NB4 (cell line): Measurements from ENCODE around the gene DMKN.

Experiments
- CTCF ChIP-seq: IDR thresholded peaks from one replicate; pipeline ENCODE4 v1.5.1; 2012; ENCODE audit warnings: low read depth, low read length
- POLR2A ChIP-seq: IDR thresholded peaks from 2 replicates; pipeline ENCODE4 v1.6.1; 2011; ENCODE audit warnings: mild to moderate bottlenecking; ENCODE audit not compliant: insufficient read length; ENCODE audit errors: extremely low read depth

DNA sequence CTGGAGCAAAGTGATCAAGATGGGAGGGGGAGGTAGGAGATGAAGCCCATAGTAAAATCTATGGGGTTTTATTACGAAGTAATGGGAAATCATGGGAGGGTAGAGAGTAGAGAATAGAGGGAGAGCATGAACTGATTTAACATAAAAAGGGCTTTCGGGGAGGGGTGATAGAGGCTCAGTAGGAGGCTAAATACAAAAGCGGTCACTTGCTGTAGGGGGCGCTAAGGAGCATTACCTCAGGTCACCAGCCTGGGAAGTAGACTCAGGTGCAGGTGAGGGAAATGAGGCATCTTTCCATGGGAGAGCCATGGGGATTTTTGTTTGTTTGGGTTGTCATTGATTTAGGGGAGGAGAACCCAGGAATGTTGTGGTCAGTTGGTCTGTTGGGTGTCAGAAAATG is 37.3 kb downstream of the DMKN start:
- TF ChIP-seq POLR2A (no peak), CTCF (peak; percentile 26)
